Mucosa of rectum (tissue), 2 donors: ENCODE data around the gene OR9Q2.

Experiments
- H3K27ac ChIP-seq, 2 donors: one replicate each; pipeline ENCODE4 v1.7.0; 2013; ENCODE audit warnings: inconsistent platforms in 2 of 2, low read depth in 2 of 2, low read length in 2 of 2
- H3K27me3 ChIP-seq, 2 donors: one replicate each; pipeline ENCODE4 v1.7.0; 2013; ENCODE audit warnings: low read length in 2 of 2; ENCODE audit not compliant: control insufficient read depth in 2 of 2, insufficient read depth in 2 of 2
- H3K36me3 ChIP-seq, 2 donors: one replicate each; pipeline ENCODE4 v1.7.0; 2013; ENCODE audit warnings: low read length in 2 of 2; ENCODE audit not compliant: control insufficient read depth in 2 of 2, insufficient read depth in 2 of 2
- H3K4me1 ChIP-seq, 2 donors: one replicate each; pipeline ENCODE4 v1.7.0; 2013; ENCODE audit warnings: low read length in 2 of 2, mild to moderate bottlenecking in 1 of 2; ENCODE audit not compliant: control insufficient read depth in 2 of 2, insufficient read depth in 2 of 2
- H3K4me3 ChIP-seq, 2 donors: one replicate each; pipeline ENCODE4 v1.7.0; 2013; ENCODE audit warnings: low read length in 2 of 2
- H3K9ac ChIP-seq, 2 donors: one replicate each; pipeline ENCODE4 v1.7.0; 2013; ENCODE audit warnings: low read length in 2 of 2, low read depth in 1 of 2, mild to moderate bottlenecking in 1 of 2
- H3K9me3 ChIP-seq, 2 donors: one replicate each; pipeline ENCODE4 v1.7.0; 2013; ENCODE audit warnings: low read length in 2 of 2; ENCODE audit not compliant: control insufficient read depth in 2 of 2
- donor health status: healthy.
- donor health status: Normal muscosa, but diverticular disease.

OR9Q2 gene

GRCh38 chr11:58188770-58189169, at the start of gene OR9Q2:
OR9Q2 (plus strand) TSS chr11:58189070; CDS start chr11:58190491, 1,421 bp downstream.
- Histone ChIP-seq H3K9me3 (no peaks in the 10 kb centered on the region), H3K36me3 (no peaks in the 10 kb centered on the region), H3K4me3 (no peak within 1 kb of the TSS), H3K27ac (no peak within 1 kb of the TSS), H3K9ac (no peak within 1 kb of the TSS), H3K4me1 (peaks cover 10 to 18% of the 10 kb centered on the region in 2 donors), H3K27me3 (no peaks in the 10 kb centered on the region)

- Histone ChIP-seq H3K9me3 (no peaks in the 10 kb centered on the region), H3K36me3 (no peaks in the 10 kb centered on the region), H3K4me3 (no peak overlapping the region), H3K27me3 (no peaks in the 10 kb centered on the region), H3K9ac (no peak overlapping the region), H3K27ac (no peak overlapping the region), H3K4me1 (no peaks in the 10 kb centered on the region)
Observed at GRCh38 chr11:58142761-58143160, 46.1 kb upstream of the OR9Q2 start.

- Histone ChIP-seq H3K36me3 (no peaks in the 10 kb centered on the region), H3K9me3 (no peaks in the 10 kb centered on the region), H3K9ac (no peak overlapping the region), H3K4me3 (no peak overlapping the region), H3K4me1 (no peaks in the 10 kb centered on the region), H3K27me3 (no peaks in the 10 kb centered on the region), H3K27ac (no peak overlapping the region)
Observed at GRCh38 chr11:58152781-58153180, 36.1 kb upstream of the OR9Q2 start.

GRCh38 chr11:58164389-58164788, 24.5 kb upstream of the OR9Q2 start:
- Histone ChIP-seq H3K36me3 (no peaks in the 10 kb centered on the region), H3K9ac (no peak overlapping the region), H3K4me3 (no peak overlapping the region), H3K27me3 (no peaks in the 10 kb centered on the region), H3K4me1 (peaks cover 0 to 5% of the 10 kb centered on the region in 2 donors), H3K9me3 (no peaks in the 10 kb centered on the region), H3K27ac (no peak overlapping the region)

GRCh38 chr11:58164990-58165389, 23.9 kb upstream of the OR9Q2 start:
- Histone ChIP-seq H3K27ac (no peak overlapping the region), H3K36me3 (no peaks in the 10 kb centered on the region), H3K4me1 (peaks cover 0 to 5% of the 10 kb centered on the region in 2 donors), H3K9ac (no peak overlapping the region), H3K27me3 (no peaks in the 10 kb centered on the region), H3K9me3 (no peaks in the 10 kb centered on the region), H3K4me3 (no peak overlapping the region)

GRCh38 chr11:58165504-58166106, 23.3 kb upstream of the OR9Q2 start:
- no peak overlapping the region for H3K9ac ChIP-seq
- H3K4me3 ChIP-seq, result no peak overlapping the region

GRCh38 chr11:58177409-58178054, 11.3 kb upstream of the OR9Q2 start:
- H3K4me1 ChIP-seq, result no peaks in the 10 kb centered on the region
- H3K9ac ChIP-seq, result no peak overlapping the region
- no peak overlapping the region for H3K4me3 ChIP-seq
- H3K36me3 ChIP-seq, result no peaks in the 10 kb centered on the region
- no peak overlapping the region for H3K27ac ChIP-seq
- H3K9me3 ChIP-seq, result no peaks in the 10 kb centered on the region
- no peaks in the 10 kb centered on the region for H3K27me3 ChIP-seq

More at GRCh38 chr11:58165504-58166106, 23.3 kb upstream of the OR9Q2 start:
- Histone ChIP-seq H3K4me1 (peaks cover 0 to 5% of the 10 kb centered on the region in 2 donors), H3K36me3 (no peaks in the 10 kb centered on the region), H3K27me3 (no peaks in the 10 kb centered on the region), H3K27ac (no peak overlapping the region), H3K9me3 (no peaks in the 10 kb centered on the region)

GRCh38 chr11:58178444-58178843, 10.4 kb upstream of the OR9Q2 start:
- Histone ChIP-seq H3K27ac (no peak overlapping the region), H3K9ac (no peak overlapping the region), H3K4me1 (no peaks in the 10 kb centered on the region), H3K27me3 (no peaks in the 10 kb centered on the region), H3K4me3 (no peak overlapping the region), H3K36me3 (no peaks in the 10 kb centered on the region), H3K9me3 (no peaks in the 10 kb centered on the region)

- H3K9ac ChIP-seq, result no peak overlapping the region
- no peak overlapping the region for H3K4me3 ChIP-seq
- H3K27me3 ChIP-seq, result no peaks in the 10 kb centered on the region
- no peaks in the 10 kb centered on the region for H3K9me3 ChIP-seq
- H3K4me1 ChIP-seq, result no peaks in the 10 kb centered on the region
- H3K27ac ChIP-seq, result no peak overlapping the region
- H3K36me3 ChIP-seq, result no peaks in the 10 kb centered on the region
Observed at GRCh38 chr11:58179648-58180047, 9.2 kb upstream of the OR9Q2 start.

- no peak overlapping the region for H3K9ac ChIP-seq
- H3K27ac ChIP-seq, result no peak overlapping the region
- H3K4me1 ChIP-seq, result peaks cover 2 to 5% of the 10 kb centered on the region in 2 donors
- H3K36me3 ChIP-seq, result no peaks in the 10 kb centered on the region
- H3K4me3 ChIP-seq, result no peak overlapping the region
- no peaks in the 10 kb centered on the region for H3K9me3 ChIP-seq
- no peaks in the 10 kb centered on the region for H3K27me3 ChIP-seq
Observed at GRCh38 chr11:58186938-58187337, 1.9 kb upstream of the OR9Q2 start.
